ENCODE results near the gene EIF1B. TPM values are rescaled to one million over a fixed set of nuclear protein-coding genes. Genes with fewer than 3 reads are reported as not detected.
A peak's percentile ranks its signal among the peaks of the same experiment; 100 is the strongest.
"Not testable (repeated sequence)": the region's sequence is repeated elsewhere in the genome, so short reads cannot be mapped to it uniquely, and the experiment has no call there.

Gene EIF1B
- 339 TPM for total RNA-seq
- long read RNA-seq, transcript EIF1B-201 (4 exons, 1,010 nt) = major isoform, 406 of 415 reads
- long read RNA-seq, partial matches to known transcripts = 4 of 415 reads
- long read RNA-seq, other reads (novel, unspliced or antisense) = 3 of 415 reads

GRCh38 chr3:40309418-40309924 lies at the start of gene EIF1B:
EIF1B (plus strand) TSS chr3:40309707; CDS start chr3:40309942, 235 bp downstream.
- ATAC-seq (ENCODE audit: poor library complexity) (peak; percentile 94), DNase-seq (peak; percentile 99)
- intact Hi-C loops (cut with DNase I) = no loop called here

GRCh38 chr3:40262331-40262730 lies 47.2 kb upstream of the EIF1B start:
- ATAC-seq (ENCODE audit: poor library complexity) = no peak
- intact Hi-C loops (cut with DNase I) = no loop called here
- DNase-seq = no peak

- intact Hi-C loops (cut with DNase I) = no loop called here
- DNase-seq = no peak
- no peak for ATAC-seq (ENCODE audit: poor library complexity)
These were observed 45.1 kb upstream of the EIF1B start for GRCh38 chr3:40264451-40264850.

GRCh38 chr3:40265181-40265580 lies 44.3 kb upstream of the EIF1B start:
- ATAC-seq (ENCODE audit: poor library complexity) = no peak
- intact Hi-C loops (cut with DNase I) = no loop called here
- DNase-seq = no peak

- intact Hi-C loops (cut with DNase I) = no loop called here
- DNase-seq (no peak), ATAC-seq (ENCODE audit: poor library complexity) (peak; percentile 84)
These were observed 41.4 kb upstream of the EIF1B start for GRCh38 chr3:40267937-40268724.

- ATAC-seq (ENCODE audit: poor library complexity) (peak; percentile 54), DNase-seq (no peak)
- intact Hi-C loops (cut with DNase I) = no loop called here
These were observed 40.5 kb upstream of the EIF1B start for GRCh38 chr3:40268802-40269524.

GRCh38 chr3:40278791-40279190 lies 30.7 kb upstream of the EIF1B start:
- intact Hi-C loops (cut with DNase I) = no loop called here
- no peak for ATAC-seq (ENCODE audit: poor library complexity)
- DNase-seq = no peak

- intact Hi-C loops (cut with DNase I) = no loop called here
- no peak for ATAC-seq (ENCODE audit: poor library complexity)
These were observed 27.5 kb upstream of the EIF1B start for GRCh38 chr3:40281995-40282394.

GRCh38 chr3:40283057-40283456 lies 26.4 kb upstream of the EIF1B start:
- intact Hi-C loops (cut with DNase I); DNase-seq; ATAC-seq (ENCODE audit: poor library complexity): not testable (repeated sequence)

More at GRCh38 chr3:40281995-40282394, 27.5 kb upstream of the EIF1B start:
- no peak for DNase-seq

- DNase-seq = no peak
- ATAC-seq (ENCODE audit: poor library complexity) = no peak
- intact Hi-C loops (cut with DNase I) = no loop called here
These were observed 22.3 kb upstream of the EIF1B start for GRCh38 chr3:40287248-40287647.

- ATAC-seq (ENCODE audit: poor library complexity) = peak; percentile 81
- intact Hi-C loops (cut with DNase I) = no loop called here
- peak; percentile 70 for DNase-seq
These were observed 19.1 kb upstream of the EIF1B start for GRCh38 chr3:40290396-40290795.

GRCh38 chr3:40291471-40291870 lies 18.0 kb upstream of the EIF1B start:
- no peak for DNase-seq
- intact Hi-C loops (cut with DNase I) = no loop called here

GRCh38 chr3:40292637-40293349 lies 16.7 kb upstream of the EIF1B start:
- ATAC-seq (ENCODE audit: poor library complexity) (peak; percentile 83), DNase-seq (no peak)
- intact Hi-C loops (cut with DNase I) = no loop called here

More at GRCh38 chr3:40291471-40291870, 18.0 kb upstream of the EIF1B start:
- peak; percentile 20 for ATAC-seq (ENCODE audit: poor library complexity)

- intact Hi-C loops (cut with DNase I) = no loop called here
- ATAC-seq (ENCODE audit: poor library complexity) (no peak), DNase-seq (no peak)
These were observed 15.1 kb upstream of the EIF1B start for GRCh38 chr3:40294434-40294833.

- no peak for DNase-seq
- intact Hi-C loops (cut with DNase I) = no loop called here
- ATAC-seq (ENCODE audit: poor library complexity) = no peak
These were observed 11.4 kb upstream of the EIF1B start for GRCh38 chr3:40298075-40298474.

- DNase-seq = no peak
- ATAC-seq (ENCODE audit: poor library complexity) = no peak
- intact Hi-C loops (cut with DNase I) = no loop called here
These were observed 10.3 kb upstream of the EIF1B start for GRCh38 chr3:40299130-40299720.

- DNase-seq (no peak), ATAC-seq (ENCODE audit: poor library complexity) (peak; percentile 67)
- intact Hi-C loops (cut with DNase I) = no loop called here
These were observed 9.7 kb upstream of the EIF1B start for GRCh38 chr3:40299721-40300335.

GRCh38 chr3:40302784-40303183 lies 6.7 kb upstream of the EIF1B start:
- DNase-seq = no peak
- ATAC-seq (ENCODE audit: poor library complexity) = peak; percentile 63
- intact Hi-C loops (cut with DNase I) = no loop called here
